Ecto neural progenitor cell (in vitro differentiated cells): Measurements from ENCODE around the gene SMAD6.
"Not testable (repeated sequence)": the region's sequence is repeated elsewhere in the genome, so short reads cannot be mapped to it uniquely, and the experiment has no call there.

Experiments used
- DNase-seq: peaks from one replicate; pipeline ENCODE4 v3.0.0-alpha.2; 2018; ENCODE audit warnings: low spot score

SMAD6 gene

DNA sequence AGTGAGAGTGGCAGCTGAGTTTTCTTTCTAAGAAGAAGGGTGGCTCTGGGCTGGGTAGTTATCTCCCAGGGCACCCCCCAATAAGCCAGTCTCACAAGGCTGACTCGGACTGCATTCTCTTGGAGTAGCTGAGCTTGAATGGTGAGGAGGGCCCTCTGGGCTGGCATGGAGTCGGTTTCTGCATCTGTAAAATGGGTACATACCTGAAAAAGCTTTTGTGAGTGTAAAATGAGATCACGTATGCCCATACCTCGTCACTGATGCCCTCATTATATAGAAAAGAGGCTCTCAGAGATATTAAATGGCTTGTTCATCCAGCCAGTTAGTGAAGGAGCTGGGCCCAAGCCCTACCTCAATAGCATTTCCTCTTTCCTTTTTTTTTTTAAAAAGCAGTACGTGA lies 41.2 kb downstream of the SMAD6 start:
- no peak for DNase-seq

DNA sequence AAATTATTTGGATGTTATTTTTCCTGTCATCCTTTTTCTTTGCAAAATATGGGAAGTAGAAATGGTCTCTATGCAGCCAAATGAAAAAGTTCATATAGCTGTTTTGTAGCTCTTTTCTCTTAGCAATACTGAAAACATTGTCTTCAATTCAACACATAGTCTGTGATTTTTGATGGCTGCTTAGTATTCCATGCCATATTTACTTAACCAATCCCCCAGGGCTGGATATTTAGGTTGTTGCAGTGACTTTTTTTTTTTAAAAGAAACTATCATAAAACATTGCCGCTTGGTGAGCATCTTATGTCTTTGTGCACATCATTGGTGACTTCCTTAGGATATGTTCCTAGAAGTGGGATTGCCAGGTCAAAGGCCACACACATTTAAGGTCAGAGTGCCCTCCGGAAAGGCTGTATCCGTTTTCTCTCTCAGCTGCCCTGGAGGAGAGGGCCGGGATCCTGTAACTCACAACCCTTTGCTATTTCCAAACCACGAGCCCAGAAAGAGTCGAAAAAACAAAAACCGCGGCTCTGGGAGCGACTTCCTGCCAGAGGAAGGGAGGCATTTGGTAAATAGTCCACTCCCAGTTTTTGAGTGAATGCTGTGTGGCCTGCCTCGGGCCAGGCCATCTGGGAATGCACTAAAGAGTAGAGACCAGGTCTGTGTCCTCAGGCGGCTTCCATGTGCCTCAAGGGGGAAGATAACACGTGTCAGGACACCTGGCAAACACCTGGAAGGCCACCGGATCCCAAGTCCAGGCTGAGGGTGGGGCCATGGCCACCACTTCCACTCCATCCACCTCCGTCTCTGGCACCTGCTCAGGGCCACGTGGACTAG lies 41.9 kb downstream of the SMAD6 start:
- no peak for DNase-seq

DNA sequence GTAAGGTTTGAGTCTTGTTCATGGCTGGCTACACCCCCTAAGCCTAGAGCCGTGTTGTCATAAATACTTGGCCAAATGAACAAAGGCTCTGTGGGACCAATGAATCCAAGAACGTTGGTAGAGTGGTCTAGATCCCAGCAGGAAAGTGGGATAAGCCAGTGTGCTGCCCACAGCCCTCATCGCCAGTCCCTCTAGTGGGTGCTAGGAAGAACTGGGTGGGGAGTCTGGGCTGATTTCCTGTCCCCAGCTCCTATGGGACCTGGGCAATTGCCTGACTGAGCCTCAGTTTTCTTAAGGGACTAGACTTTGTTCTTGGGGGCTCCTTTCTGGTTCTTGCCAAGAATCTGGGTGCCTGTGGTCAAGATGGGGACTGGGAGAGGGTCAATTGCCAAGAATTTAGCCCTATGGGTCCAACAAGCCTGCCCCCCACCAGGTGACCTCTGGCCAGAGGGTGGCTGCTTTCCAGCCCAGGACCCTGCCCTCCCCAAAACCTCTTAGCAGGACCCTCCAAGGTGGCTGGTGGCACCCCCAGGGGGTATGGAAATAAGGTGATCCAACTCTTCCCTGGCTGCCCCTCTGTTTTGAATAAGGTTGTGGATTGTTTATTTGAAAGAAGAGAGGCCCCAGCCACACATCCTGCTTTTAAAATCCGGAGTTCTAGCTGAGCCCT lies 42.7 kb downstream of the SMAD6 start:
- no peak for DNase-seq

DNA sequence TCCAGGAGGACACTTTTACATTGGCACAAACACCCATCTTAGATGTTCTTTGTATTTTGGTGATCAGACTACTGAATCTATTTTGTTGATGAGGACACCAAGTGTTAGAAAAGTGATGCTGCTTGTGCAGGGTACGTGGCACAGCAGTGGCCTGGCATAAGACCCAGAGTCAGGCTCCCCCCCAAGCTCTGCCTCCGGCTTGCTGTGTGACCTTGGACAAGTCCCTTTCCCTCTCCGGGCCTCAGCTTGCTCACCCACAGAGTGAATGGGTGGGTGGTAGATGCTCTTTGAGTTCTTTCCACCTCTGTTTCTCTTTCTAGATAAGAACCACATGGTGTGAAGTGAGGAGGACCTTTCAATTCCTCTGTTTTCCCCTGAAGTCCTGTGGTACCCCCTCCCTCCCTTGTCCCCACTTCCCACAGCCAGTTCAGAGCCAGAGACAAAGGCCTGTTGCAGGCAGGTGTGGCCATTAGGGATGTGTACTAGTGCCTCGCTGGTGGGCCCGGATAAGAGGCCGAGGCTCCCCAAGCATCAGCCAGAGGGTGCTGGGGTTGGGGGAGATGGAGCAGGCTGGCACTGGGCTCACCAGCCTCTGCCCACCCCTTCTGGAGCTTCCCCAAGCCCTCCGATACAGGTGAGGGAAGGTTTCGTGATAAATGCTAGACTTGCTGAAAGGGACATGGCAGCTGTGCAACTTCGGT lies 43.6 kb downstream of the SMAD6 start:
- DNase-seq: no peak

DNA sequence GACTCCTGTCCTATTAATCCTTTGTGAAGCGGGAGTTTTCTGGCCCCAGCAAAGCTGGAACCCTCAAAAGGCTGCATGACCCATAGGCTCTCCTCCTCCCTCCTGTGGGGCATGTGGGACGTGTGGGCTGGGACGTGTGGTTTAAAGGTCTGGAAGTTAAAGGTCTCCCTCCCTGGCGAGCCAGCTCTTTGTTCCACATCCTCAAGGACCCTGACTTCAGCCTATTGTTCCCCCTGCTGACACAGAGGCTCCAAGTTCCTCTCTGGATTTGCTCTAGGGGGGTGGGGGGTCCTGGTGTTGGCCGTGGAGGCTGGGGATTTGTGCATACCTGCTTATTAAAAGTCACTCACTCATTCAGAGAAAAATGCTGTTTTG lies 44.2 kb downstream of the SMAD6 start:
- no peak for DNase-seq

DNA sequence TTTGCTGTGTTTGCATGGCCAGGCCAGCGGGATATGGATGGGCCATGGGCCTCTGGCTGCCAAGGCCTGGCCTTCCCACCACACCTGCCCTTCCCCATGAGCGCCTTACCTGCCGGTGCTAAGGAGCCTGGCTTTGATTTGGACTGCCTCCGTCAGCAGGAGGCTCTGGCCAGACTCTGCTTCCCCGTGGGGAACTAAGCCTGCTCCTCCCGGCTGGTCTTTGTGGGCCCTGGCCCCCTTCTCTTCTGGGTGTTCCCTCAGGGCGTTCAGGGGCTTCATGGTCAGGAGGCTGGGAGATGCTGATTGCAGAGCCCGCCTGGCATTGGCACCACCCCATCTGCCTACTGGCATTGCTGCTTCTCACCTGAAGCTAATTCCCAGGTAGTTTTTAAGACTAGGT lies 45.2 kb downstream of the SMAD6 start:
- DNase-seq: no peak

DNA sequence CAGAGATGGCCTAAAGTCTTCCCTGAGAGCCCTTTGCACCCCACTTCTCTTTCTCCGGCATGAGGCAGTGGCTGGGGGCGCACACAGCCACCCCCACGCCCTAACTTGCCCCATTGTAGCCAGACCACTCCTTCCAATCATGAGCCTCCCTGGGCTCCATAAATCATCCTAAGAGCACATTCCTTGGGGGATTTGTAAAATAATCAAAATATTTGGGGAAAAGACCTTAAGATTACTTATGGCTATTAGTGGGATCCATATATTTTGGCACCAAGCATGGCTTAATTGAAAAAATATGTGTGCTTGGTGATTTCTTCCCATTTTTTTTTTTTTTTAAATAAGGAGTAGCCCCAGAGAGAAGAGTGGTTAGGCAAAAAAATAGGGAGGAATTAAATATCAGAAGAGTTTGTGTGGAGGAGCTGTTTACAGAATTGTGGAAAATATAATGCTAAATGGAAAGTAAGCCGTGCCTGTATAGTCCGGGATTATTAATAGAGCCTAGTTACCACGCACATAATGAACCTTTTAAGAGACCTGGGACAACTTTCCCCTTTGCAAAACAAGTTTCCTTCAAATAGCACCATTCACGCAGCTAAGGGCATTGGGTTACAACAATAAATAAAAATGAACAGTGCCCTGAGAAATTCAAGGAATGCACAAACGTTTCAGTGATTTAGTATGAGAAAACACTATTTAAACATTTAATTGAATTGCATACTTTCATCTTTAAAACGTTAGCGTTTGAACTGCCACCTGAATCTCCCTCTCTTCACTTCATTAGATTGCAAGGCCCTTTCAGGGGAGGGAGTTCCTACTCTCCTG lies 46.1 kb downstream of the SMAD6 start:
- DNase-seq: no peak

DNA sequence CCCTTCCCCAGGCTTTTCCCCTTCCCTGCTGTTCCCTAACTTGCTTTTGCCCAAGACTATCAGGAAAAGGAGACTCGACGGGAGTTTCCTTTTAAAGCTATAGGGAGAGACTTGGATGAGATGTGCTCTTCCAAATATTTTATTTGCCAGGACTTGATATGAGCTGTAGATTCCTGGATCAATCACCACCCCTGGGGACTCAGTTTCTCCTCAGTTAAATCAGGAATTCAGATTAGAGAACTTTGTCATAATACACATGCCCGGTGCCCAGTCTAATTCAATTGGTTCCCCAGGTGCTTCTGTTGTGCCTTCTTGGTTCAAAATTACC lies 46.6 kb downstream of the SMAD6 start:
- DNase-seq: no peak

DNA sequence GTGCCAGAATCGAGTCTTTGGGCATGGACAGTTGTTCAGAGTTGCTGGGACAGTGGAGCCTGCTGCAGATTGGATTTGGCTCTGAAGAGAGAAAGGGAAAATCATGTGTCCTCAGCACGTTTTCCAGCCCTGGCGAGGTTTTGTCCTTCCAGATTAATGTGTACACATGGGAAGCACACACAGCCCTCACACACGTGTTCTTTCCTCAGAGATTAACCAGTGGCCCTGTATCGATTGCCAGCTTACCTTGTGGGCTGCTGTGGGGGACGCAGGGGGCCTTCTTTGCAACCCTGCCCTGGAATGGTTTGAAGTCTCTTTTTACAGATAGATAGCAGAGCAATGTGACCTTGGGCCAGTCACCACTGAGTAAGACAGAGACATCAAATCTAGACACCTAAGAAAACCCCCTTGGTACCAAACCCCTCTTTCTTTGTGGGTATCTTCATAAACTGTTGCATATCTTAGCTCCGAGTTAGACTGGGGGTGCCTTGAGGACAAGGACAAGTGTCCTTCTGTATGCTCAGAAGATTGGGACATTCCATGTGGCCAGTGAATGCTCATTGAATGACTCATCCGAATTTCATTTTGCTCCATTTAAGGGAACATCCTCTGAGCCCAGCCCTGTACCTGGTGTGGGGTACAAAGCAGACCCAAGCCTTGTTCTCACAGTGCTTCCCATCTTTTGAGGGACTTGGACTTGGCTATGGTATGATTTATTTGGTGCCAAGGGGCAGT lies 48.0 kb downstream of the SMAD6 start:
- DNase-seq: no peak

DNA sequence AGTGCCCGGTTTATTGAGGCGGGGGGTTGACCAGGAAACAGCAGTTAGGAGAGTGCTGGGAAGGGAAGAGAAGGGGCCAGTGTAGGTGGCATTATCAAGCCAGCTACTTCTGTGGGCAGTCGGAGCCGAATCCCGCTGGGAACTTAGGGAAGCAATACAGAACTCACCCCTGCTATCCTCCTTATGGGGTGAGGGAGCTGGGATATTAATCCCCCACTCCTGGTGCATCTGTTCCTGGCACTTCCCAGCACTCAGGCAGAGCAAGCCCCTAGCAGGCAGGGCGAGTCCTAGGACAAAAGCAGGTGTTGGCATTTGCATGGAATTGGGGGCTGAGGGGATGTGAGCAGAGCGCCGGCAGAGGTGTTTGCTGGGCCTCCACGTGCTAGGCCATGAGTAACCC lies 48.6 kb downstream of the SMAD6 start:
- no peak for DNase-seq

DNA sequence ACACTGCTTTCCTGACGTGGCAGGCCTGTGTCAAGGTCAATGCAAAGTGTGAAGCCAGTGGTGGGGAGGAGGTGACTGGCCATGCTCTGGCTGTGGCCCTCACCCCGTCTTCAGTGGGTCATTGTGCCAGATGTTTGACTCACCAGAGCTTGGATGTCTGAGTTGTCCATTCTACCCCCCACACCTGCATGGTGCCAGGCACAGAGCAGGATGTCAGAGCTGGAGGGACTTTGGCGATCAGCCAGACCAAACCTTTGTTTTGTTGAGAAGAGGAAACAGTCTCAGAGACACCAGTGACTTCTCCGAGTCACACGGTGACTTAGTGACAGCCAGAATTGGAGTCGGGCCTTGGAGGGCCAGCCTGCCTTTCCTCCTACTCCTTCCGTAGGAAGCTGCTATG lies 49.5 kb downstream of the SMAD6 start:
- DNase-seq: no peak

DNA sequence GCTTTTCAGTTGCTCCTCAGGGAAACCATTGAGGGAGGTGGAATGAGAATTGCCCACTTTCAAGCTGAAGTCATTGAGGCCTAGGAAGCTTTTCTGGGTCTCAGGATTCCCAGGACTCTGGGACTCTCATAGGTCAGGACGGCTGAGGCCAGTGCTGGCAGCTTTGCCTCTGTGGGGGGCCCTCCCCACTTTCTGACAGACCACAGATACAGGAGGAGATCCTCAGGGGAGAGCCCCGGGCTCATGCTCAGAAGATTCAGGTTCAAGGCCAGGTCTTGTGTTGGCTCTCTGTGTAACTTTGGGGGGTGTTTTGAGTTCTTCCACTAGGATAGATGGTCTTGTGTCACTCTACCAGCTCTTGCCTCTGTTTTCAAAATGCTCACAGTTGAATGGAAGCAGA lies 50.0 kb downstream of the SMAD6 start:
- no peak for DNase-seq

DNA sequence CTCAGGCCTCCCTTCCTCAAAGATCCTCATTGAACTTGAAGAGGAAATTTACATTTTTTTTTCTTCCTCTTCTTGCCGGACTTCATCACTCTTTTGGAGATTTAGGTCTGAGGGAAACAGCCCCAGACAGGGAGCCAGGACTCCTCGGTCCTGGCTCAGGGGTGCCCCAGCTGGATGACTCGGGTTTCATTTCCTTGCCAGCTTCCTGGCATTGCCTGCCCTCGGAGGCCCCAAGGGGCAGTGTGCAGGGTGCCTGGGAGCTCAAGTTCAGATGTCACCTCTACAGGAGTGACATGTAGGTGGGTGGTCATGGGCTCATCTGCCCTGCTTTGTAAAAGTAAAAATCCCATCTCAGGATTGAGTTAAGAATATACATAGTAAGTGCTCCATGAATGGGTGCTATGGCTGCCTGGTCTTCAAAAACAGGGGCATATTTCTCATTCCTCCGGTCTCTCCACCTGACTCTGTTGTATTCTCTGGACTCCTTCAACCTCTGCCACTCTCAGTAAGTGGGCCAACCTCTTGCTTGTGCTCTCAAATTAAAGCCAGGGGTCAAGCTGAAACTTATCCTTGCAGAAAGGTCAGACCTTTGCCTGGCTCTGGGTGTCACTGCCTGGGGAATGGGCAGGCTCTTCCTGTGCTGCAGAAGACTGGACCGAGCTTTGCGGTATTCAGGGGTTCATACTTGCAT lies 51.8 kb downstream of the SMAD6 start:
- no peak for DNase-seq

DNA sequence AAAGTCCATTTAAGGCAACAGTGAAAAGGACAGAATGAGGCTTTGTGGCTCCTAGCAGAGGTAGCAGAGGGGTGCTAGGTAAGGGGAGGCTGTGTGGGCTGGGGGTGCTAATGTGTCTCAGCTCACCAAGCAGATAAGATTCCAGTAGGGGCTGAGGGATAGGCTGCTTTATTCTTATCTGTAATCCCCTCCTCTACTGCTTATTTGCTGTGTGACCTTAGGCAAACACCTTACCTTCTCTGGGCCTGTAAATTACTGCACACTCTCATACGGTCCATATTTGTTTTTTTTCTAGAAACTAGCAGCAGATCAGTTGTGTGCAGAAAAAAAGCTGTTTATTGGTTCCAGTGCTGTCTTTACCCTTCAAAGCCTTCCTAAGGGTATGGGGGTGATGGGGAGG lies 52.8 kb downstream of the SMAD6 start:
- no peak for DNase-seq

DNA sequence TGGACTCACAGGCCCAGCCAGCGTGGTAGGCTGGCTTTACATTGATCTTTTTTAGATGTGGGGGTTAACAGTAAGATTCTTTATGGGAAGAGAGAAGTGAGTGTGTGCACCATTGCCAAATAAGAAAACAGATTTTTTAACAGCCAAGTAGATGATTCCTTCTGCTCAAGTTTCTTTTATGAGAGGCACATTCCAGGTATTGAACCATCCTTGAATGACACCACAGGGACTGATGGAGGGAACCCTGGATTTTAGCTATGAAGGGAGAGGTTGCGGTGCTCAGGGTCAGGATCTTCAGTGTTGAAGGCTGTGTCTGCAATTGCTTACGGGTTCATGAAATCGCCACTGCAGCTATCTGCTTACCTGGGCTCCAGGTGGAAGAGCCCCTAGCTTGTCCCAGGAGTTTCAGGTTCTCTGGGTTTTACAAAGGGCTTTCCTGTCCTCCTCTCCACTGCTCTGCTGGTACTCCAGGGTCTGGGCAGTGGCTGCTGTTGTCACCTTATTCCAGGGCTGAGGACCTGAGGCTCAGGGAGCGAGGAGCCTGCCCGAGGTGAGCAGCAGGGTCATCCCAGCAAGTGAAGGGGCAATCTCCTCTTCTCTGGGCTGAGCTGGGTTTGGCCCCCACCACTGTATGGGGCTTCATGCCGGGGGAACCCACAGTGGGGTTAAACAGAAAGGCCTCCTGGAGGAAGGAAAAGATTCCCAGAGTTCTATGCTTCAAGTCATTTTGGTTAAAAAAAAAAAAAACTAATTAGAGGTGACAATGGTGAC lies 53.4 kb downstream of the SMAD6 start:
- no peak for DNase-seq

DNA sequence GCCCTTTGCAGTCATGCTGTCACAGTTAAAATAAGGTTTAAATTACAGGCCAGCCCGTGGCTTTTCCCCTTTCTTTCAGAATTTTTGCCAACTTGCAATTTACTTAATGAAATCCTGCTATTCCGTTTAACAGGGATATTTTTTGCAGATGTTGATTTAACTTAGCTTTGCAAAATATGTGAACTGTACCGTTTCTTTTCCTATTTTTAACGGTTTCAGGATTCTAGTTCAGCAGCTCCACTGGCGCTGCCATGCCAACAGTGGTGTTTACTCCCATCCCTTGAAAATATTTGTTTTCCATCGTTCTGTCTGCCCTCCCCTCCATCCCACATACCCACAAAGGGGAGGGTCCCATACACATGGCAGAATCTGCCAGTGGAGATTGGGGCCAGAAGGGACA lies 54.3 kb downstream of the SMAD6 start:
- DNase-seq: no peak

DNA sequence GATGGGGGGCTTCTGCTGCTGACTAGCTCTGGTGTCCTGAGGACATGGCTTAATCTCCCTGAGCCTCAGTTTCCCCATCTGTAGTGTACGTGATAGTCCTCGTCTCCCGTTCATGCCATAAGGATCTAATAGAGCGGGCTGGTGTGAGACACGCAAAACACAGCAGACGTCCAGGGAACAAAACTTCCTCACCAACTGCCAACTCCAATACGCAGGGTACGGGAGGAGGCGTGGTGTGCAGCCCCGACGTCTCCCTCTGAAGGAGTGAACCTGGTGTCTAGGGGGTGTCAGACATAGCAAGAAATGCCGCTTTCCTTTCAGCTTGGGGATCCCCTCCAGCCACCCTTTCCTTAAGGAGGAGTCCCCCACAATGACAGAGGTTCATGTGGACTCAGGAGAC lies 55.0 kb downstream of the SMAD6 start:
- no peak for DNase-seq

DNA sequence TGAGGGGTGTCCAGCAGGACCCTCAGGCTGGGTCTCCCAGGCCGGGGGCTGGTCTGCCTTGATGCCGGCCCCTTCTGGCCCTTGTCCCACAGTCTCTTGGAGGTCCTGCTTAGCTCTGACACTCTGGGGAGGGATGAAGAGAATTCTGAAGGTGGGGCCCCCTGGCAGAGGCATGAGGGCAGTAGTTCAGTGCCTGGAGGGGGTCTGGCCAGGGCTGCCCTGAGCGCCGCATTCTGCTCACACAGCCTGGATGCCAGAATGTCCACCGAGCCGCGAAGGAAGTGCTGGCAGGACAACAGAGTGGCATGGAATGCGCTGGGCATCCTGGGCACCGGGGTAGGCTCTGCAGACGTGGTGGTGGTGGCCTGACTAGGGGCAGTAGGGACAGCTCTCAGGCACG lies 55.5 kb downstream of the SMAD6 start:
- DNase-seq: no peak

DNA sequence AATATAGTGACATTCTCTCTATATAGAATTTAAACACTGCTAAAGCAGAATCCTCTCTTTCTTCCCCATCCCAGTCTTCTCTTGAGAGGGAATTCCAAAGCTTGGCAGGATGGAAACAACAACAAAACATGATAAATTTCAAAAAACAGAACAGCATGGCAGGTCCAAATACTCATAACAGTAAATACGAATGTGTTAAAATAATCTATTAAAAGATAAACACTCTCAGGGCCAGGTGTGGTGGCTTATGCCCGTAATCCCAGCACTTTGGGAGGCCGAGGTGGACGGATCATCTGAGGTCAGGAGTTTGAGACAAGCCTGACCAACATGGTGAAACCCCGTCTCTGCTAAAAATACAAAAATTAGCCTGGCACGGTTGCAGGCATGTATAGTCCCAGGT lies 56.2 kb downstream of the SMAD6 start:
- not testable (repeated sequence) for DNase-seq

DNA sequence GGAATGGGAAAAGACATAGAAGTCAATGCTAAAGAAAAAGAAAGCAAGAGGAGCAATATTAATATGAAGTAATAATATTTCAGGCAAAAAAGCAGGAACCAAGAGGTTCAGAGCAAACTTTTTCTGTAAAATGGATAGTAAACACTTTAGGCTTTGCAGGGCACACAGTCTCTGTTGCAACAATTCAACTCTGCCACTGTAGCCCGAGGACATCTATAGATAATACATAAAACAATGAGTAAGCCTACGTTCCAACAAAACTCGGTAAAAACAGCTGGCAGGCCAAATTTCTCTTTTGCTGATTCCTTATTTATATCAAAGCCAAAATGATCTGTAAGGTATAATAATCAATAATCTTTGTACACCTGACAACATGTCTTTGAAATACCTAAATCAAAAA lies 56.8 kb downstream of the SMAD6 start:
- no peak for DNase-seq
